WTC11 (cell line): ENCODE data around the gene PADI6.

Experiments used
- FOXJ3 ChIP-seq: sonication (generic); formaldehyde crosslinking; IDR thresholded peaks from 2 replicates; pipeline ENCODE4 v1.9.0; 2021; ENCODE audit warnings: missing genetic modification reagents, mild to moderate bottlenecking, borderline replicate concordance
- SP1 ChIP-seq: sonication (generic); formaldehyde crosslinking; conservative IDR thresholded peaks from 2 replicates; pipeline ENCODE4 v1.8.1; 2022; ENCODE audit warnings: missing genetic modification reagents
- ZNF317 ChIP-seq: sonication (generic); formaldehyde crosslinking; IDR thresholded peaks from 2 replicates; pipeline ENCODE4 v1.8.1; 2023; ENCODE audit warnings: low read depth, mild to moderate bottlenecking, moderate library complexity, missing genetic modification reagents, borderline replicate concordance
- TF ChIP-seq, protein P1 (sequence below): fragments of 200-600 bp; IDR thresholded peaks from 2 replicates; pipeline ENCODE4 v1.8.0; 2022; ENCODE audit warnings: antibody characterized with exemption

DNA sequence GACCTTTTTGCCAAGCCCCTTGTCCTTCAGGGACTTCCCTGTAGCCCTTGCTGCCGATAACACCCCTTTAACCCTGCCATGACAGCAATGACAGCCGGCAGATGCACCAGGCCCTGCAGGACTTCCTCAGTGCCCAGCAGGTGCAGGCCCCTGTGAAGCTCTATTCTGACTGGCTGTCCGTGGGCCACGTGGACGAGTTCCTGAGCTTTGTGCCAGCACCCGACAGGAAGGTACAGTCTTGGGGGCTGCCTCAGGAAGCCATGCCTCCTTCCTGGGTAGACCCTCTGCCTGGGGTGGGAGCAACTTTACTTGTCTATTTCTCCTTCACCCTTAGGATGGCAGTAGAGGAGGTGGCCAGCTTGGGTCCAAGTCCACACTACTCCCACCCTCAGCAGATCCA is 16.1 kb upstream of the PADI6 start:
- no peak for TF ChIP-seq SP1
- TF ChIP-seq FOXJ3 (CRISPR knock-in tag), result no peak
- no peak for TF ChIP-seq ZNF317 (CRISPR knock-in tag)
- TF ChIP-seq, protein P1, sequence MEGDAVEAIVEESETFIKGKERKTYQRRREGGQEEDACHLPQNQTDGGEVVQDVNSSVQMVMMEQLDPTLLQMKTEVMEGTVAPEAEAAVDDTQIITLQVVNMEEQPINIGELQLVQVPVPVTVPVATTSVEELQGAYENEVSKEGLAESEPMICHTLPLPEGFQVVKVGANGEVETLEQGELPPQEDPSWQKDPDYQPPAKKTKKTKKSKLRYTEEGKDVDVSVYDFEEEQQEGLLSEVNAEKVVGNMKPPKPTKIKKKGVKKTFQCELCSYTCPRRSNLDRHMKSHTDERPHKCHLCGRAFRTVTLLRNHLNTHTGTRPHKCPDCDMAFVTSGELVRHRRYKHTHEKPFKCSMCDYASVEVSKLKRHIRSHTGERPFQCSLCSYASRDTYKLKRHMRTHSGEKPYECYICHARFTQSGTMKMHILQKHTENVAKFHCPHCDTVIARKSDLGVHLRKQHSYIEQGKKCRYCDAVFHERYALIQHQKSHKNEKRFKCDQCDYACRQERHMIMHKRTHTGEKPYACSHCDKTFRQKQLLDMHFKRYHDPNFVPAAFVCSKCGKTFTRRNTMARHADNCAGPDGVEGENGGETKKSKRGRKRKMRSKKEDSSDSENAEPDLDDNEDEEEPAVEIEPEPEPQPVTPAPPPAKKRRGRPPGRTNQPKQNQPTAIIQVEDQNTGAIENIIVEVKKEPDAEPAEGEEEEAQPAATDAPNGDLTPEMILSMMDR, result no peak
